Thyroid gland (tissue), 4 donors: Measurements from ENCODE around the gene SLC8A1. TPM values are rescaled to one million over a fixed set of nuclear protein-coding genes. Genes with fewer than 3 reads are reported as not detected.

Experiments used
- DNase-seq, 2 donors: peaks; one replicate each; pipeline ENCODE4 v3.0.0-alpha.2; 2019
- H3K27ac ChIP-seq, 3 donors: fragments of 200-600 bp; sonication (generic); 1 replicate in 2 of 3; 2 replicates in 1 of 3; pipeline ENCODE4 v1.5.1; 2016 to 2019; ENCODE audit warnings: mild to moderate bottlenecking in 1 of 3, moderate library complexity in 1 of 3
- H3K27me3 ChIP-seq: fragments of 200-600 bp; sonication (generic); one replicate; pipeline ENCODE4 v1.5.1; 2019
- H3K36me3 ChIP-seq, 2 donors: fragments of 200-600 bp; sonication (generic); one replicate each; pipeline ENCODE4 v1.5.1; 2016 to 2019
- H3K4me1 ChIP-seq, 2 donors: fragments of 200-600 bp; sonication (generic); one replicate each; pipeline ENCODE4 v1.5.1; 2017 to 2019
- H3K4me3 ChIP-seq, 3 donors: fragments of 200-600 bp; sonication (generic); replicated peaks in 1 of 3; 1 replicate in 2 of 3; 2 replicates in 1 of 3; pipeline ENCODE4 v1.5.1; 2016; ENCODE audit warnings: mild to moderate bottlenecking in 1 of 3
- H3K9me3 ChIP-seq: fragments of 200-600 bp; sonication (generic); one replicate; pipeline ENCODE4 v1.5.1; 2017
- CTCF ChIP-seq, 6 experiments: fragments of 200-600 bp in 3 of 6; fragments of 450-650 bp in 3 of 6; sonication (generic) in 3 of 6; IDR thresholded peaks; one replicate each; pipeline ENCODE4 v1.5.1; 2016 to 2019; ENCODE audit warnings: antibody characterized with exemption in 6 of 6, mild to moderate bottlenecking in 2 of 6, inconsistent platforms in 1 of 6, moderate library complexity in 1 of 6
- POLR2A ChIP-seq, 2 donors: fragments of 450-650 bp; IDR thresholded peaks; one replicate each; pipeline ENCODE4 v1.6.1; 2017; ENCODE audit warnings: antibody characterized with exemption in 2 of 2, mild to moderate bottlenecking in 2 of 2, moderate library complexity in 1 of 2
- WGBS, 2 donors: methylation state at CpG; one replicate each; pipeline ENCODE4 v1.1.5; 2017; 5-methylcytosine and 5-hydroxymethylcytosine counted together
- intact Hi-C: fragments of 100-400 bp; cut with DNase I; formaldehyde crosslinking; loops from one replicate; pipeline ENCODE4 v1.15.1; 2023
- total RNA-seq, 4 donors: library from RNA; depleted of rRNA; stranded (reverse); fragments of >200 nt; gene quantifications; one replicate each; pipeline ENCODE4 v1.2.3, GENCODE V29; 2016

Gene SLC8A1
- total RNA-seq, 4 donors from 2014 or later, result 2.0 to 5.1 (median 4.4) TPM

- no peaks in the 10 kb centered on the region for H3K9me3 ChIP-seq
- intact Hi-C loops, result no loop called here
- H3K27me3 ChIP-seq, result no peaks in the 10 kb centered on the region
- no peak for DNase-seq
- no peaks in the 10 kb centered on the region for H3K36me3 ChIP-seq
- no peak overlapping the region for H3K4me3 ChIP-seq
- H3K4me1 ChIP-seq, result peaks cover 0 to 8% of the 10 kb centered on the region in 2 donors
- H3K27ac ChIP-seq, result no peak overlapping the region
- TF ChIP-seq POLR2A (IDR thresholded peaks at IDR 0.05) (no peak), CTCF (IDR thresholded peaks at IDR 0.05) (no peak)
- WGBS, 2 donors, result 77 to 97% methylated on average over 5 of the region's 5 CpGs
These were observed 3.8 kb upstream of the SLC8A1 start for GRCh38 chr2:40455661-40456060.

GRCh38 chr2:40454321-40454720, 2.4 kb upstream of the SLC8A1 start:
- H3K27ac ChIP-seq, result no peak overlapping the region
- no peaks in the 10 kb centered on the region for H3K9me3 ChIP-seq
- H3K4me1 ChIP-seq, result peaks cover 0 to 14% of the 10 kb centered on the region in 2 donors
- H3K4me3 ChIP-seq, result no peak overlapping the region
- TF ChIP-seq CTCF (IDR thresholded peaks at IDR 0.05) (no peak), POLR2A (IDR thresholded peaks at IDR 0.05) (no peak)
- intact Hi-C loops, result no loop called here
- 92 to 95% methylated on average over 3 of the region's 3 CpGs for WGBS, 2 donors
- DNase-seq, result no peak
- no peaks in the 10 kb centered on the region for H3K36me3 ChIP-seq
- H3K27me3 ChIP-seq, result no peaks in the 10 kb centered on the region

GRCh38 chr2:40452786-40453185, 896 bp upstream of the SLC8A1 start:
- no peak overlapping the region for H3K4me3 ChIP-seq
- intact Hi-C loops, result no loop called here
- H3K4me1 ChIP-seq, result peaks cover 0 to 14% of the 10 kb centered on the region in 2 donors
- no peaks in the 10 kb centered on the region for H3K36me3 ChIP-seq
- H3K27ac ChIP-seq, result no peak overlapping the region
- no peaks in the 10 kb centered on the region for H3K27me3 ChIP-seq
- TF ChIP-seq POLR2A (IDR thresholded peaks at IDR 0.05) (no peak), CTCF (IDR thresholded peaks at IDR 0.05) (no peak)
- 89 to 90% methylated on average over 8 of the region's 8 CpGs for WGBS, 2 donors
- DNase-seq, result no peak
- no peaks in the 10 kb centered on the region for H3K9me3 ChIP-seq

- Histone ChIP-seq H3K4me3 (peak overlapping the region in 1 of 3 donors; percentile 14), H3K27me3 (no peaks in the 10 kb centered on the region), H3K9me3 (no peaks in the 10 kb centered on the region), H3K36me3 (no peaks in the 10 kb centered on the region), H3K27ac (no peak overlapping the region), H3K4me1 (peaks cover 0 to 14% of the 10 kb centered on the region in 2 donors)
- TF ChIP-seq POLR2A (IDR thresholded peaks at IDR 0.05) (no peak), CTCF (IDR thresholded peaks at IDR 0.05) (no peak)
- WGBS, 2 donors, result 1 to 2% methylated on average over 17 to 18 of the region's 18 CpGs
- DNase-seq, result peak in 1 of 2 donors; percentile 2
- intact Hi-C loops, result no loop called here
These were observed 977 bp downstream of the SLC8A1 start for GRCh38 chr2:40450796-40451430.

- TF ChIP-seq CTCF (IDR thresholded peaks at IDR 0.05), result no peak
- no peak for TF ChIP-seq POLR2A (IDR thresholded peaks at IDR 0.05)
- H3K4me1 ChIP-seq, result peaks cover 0 to 14% of the 10 kb centered on the region in 2 donors
- WGBS, 2 donors, result 24 to 27% methylated on average over 12 of the region's 12 CpGs
- H3K27ac ChIP-seq, result no peak overlapping the region
- no peak overlapping the region for H3K4me3 ChIP-seq
- no peaks in the 10 kb centered on the region for H3K27me3 ChIP-seq
- DNase-seq, result no peak
- no peaks in the 10 kb centered on the region for H3K9me3 ChIP-seq
- H3K36me3 ChIP-seq, result no peaks in the 10 kb centered on the region
- intact Hi-C loops, result no loop called here
These were observed 1.7 kb downstream of the SLC8A1 start for GRCh38 chr2:40450066-40450795.
